ENCODE data around the gene NAV2.

The NAV2 gene

DNA sequence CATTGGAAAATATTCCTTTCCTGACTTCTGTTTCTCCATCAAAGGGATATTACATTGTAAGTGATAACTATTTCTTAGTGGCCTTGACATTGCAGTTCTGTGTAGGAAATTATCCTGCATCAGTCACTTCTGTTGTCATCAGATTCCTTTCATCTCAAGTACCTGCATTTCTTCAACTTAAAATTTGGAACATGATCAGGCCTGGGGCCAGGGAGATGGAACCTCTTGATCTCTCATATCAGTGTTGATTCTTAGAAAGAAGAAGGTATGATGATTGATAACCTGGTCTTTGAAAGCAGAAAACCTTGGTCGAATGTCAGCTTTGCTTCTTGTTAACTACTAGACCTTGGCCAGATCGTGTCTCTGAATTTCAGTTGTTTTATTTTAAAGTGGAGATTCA lies 93.6 kb downstream of the NAV2 start:
- no peak overlapping the region for H2BK5ac ChIP-seq (ENCODE audit: low read depth, low read length, poor library complexity)
- no peak overlapping the region for H3K4ac ChIP-seq (ENCODE audit: low read depth, low read length)
- no peak overlapping the region for H3K4me2 ChIP-seq (ENCODE audit: low read length)
- no CpG with 5 or more reads among the region's 2 CpGs for WGBS (ENCODE audit: extremely low coverage, insufficient coverage, insufficient read length)
- no peak overlapping the region for H2BK120ac ChIP-seq (ENCODE audit: insufficient read depth, low read length, poor library complexity)
- H3K9ac ChIP-seq (ENCODE audit: low read length) = no peak overlapping the region
- no peak overlapping the region for H4K91ac ChIP-seq (ENCODE audit: low read depth, low read length)
- H4K8ac ChIP-seq (ENCODE audit: low read depth, low read length) = no peak overlapping the region
- peaks cover 5% of the 10 kb centered on the region for H3K79me1 ChIP-seq (ENCODE audit: low read length)
- H3K36me3 ChIP-seq (ENCODE audit: control insufficient read depth in 1 of 2, insufficient read depth in 2 of 2, low read length in 2 of 2) = no peaks in the 10 kb centered on the region
- H3K27me3 ChIP-seq (ENCODE audit: insufficient read depth, low read length) = no peaks in the 10 kb centered on the region
- no peak overlapping the region for H4K12ac ChIP-seq (ENCODE audit: low read depth, low read length)
- H3K18ac ChIP-seq (ENCODE audit: low read length) = no peak overlapping the region
- DNase-seq = peak in 1 of 2 donors; percentile 71
- H3K27ac ChIP-seq (ENCODE audit: low read depth, low read length) = no peak overlapping the region
- H3K79me2 ChIP-seq (ENCODE audit: control insufficient read depth, insufficient read depth, low read length, poor library complexity) = no peaks in the 10 kb centered on the region
- H3K4me1 ChIP-seq (ENCODE audit: control insufficient read depth in 1 of 2, insufficient read depth in 2 of 2, low read length in 2 of 2) = peaks cover 13 to 22% of the 10 kb centered on the region in 2 experiments
- no peak overlapping the region for H3K14ac ChIP-seq (ENCODE audit: low read length)
- H3K4me3 ChIP-seq (ENCODE audit: low read depth, low read length) = no peak overlapping the region
- no peak overlapping the region for H2AFZ ChIP-seq (ENCODE audit: insufficient read depth, low read length, poor library complexity)
- H3K9me3 ChIP-seq (ENCODE audit: insufficient read depth, low read depth, low read length) = no peaks in the 10 kb centered on the region
- H2BK12ac ChIP-seq (ENCODE audit: low read length) = no peak overlapping the region
- H3K23ac ChIP-seq (ENCODE audit: low read length) = no peak overlapping the region
- H2AK5ac ChIP-seq (ENCODE audit: low read length) = no peak overlapping the region

DNA sequence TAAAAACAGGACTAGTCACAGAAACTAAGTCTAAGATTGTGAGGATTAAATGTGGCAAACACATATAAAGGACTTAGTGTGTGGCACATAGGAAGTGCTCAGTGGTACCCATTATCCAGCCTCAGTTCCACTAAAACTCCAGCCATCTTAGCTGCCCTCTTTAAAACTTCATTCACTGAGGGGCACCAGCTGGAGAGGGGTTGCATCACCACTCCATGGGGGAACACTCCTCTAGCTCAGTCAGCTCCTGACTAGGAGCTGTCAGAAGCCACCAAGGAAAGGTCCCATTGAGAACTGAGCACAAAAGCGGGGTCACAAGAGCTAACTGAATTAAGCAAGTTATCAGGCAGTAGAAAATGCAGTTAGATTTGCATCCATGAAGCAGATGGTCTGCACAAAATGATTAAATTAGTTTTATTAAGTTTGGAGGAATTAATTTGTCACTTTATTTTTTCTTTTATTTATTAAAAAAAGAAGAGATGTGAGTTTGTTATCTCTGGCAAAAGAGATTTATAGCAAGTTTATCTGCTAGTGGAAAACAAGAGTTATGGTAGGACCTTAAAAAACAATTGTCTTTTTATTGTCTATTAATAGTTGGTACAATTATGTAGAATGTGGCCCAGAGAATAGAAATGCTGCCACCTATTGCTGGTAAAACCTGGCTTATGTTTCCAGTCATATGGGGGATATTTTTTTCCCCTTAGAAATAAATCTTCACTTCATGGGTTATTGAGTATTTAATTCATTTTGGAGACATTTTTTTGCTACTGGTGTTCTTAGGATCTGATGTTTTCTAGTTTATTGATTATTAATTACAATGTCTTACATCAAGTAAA lies 95.7 kb downstream of the NAV2 start:
- Histone ChIP-seq H3K27me3 (ENCODE audit: insufficient read depth, low read length) (no peaks in the 10 kb centered on the region), H2AK5ac (ENCODE audit: low read length) (no peak overlapping the region), H3K18ac (ENCODE audit: low read length) (no peak overlapping the region), H3K23ac (ENCODE audit: low read length) (no peak overlapping the region), H3K79me2 (ENCODE audit: control insufficient read depth, insufficient read depth, low read length, poor library complexity) (no peaks in the 10 kb centered on the region), H3K27ac (ENCODE audit: low read depth, low read length) (no peak overlapping the region), H2BK5ac (ENCODE audit: low read depth, low read length, poor library complexity) (no peak overlapping the region), H3K9me3 (ENCODE audit: insufficient read depth, low read depth, low read length) (no peaks in the 10 kb centered on the region), H3K36me3 (ENCODE audit: control insufficient read depth in 1 of 2, insufficient read depth in 2 of 2, low read length in 2 of 2) (no peaks in the 10 kb centered on the region), H2AFZ (ENCODE audit: insufficient read depth, low read length, poor library complexity) (no peak overlapping the region), H3K79me1 (ENCODE audit: low read length) (no peaks in the 10 kb centered on the region), H3K9ac (ENCODE audit: low read length) (no peak overlapping the region), H4K91ac (ENCODE audit: low read depth, low read length) (no peak overlapping the region), H3K4ac (ENCODE audit: low read depth, low read length) (no peak overlapping the region), H3K4me3 (ENCODE audit: low read depth, low read length) (no peak overlapping the region), H3K14ac (ENCODE audit: low read length) (no peak overlapping the region), H2BK12ac (ENCODE audit: low read length) (no peak overlapping the region), H3K4me2 (ENCODE audit: low read length) (no peak overlapping the region), H4K8ac (ENCODE audit: low read depth, low read length) (no peak overlapping the region), H4K12ac (ENCODE audit: low read depth, low read length) (no peak overlapping the region), H2BK120ac (ENCODE audit: insufficient read depth, low read length, poor library complexity) (no peak overlapping the region), H3K4me1 (ENCODE audit: control insufficient read depth in 1 of 2, insufficient read depth in 2 of 2, low read length in 2 of 2) (peaks cover 6 to 12% of the 10 kb centered on the region in 2 experiments)
- no CpG with 5 or more reads among the region's 1 CpG for WGBS (ENCODE audit: extremely low coverage, insufficient coverage, insufficient read length)
- DNase-seq = no peak

GRCh38 chr11:19810852-19811251 lies 98.2 kb downstream of the NAV2 start:
- Histone ChIP-seq H4K8ac (ENCODE audit: low read depth, low read length) (no peak overlapping the region), H3K79me1 (ENCODE audit: low read length) (no peaks in the 10 kb centered on the region), H3K27ac (ENCODE audit: low read depth, low read length) (no peak overlapping the region), H3K4me1 (ENCODE audit: control insufficient read depth in 1 of 2, insufficient read depth in 2 of 2, low read length in 2 of 2) (no peaks in the 10 kb centered on the region), H2AK5ac (ENCODE audit: low read length) (no peak overlapping the region), H3K9ac (ENCODE audit: low read length) (no peak overlapping the region), H2AFZ (ENCODE audit: insufficient read depth, low read length, poor library complexity) (no peak overlapping the region), H3K9me3 (ENCODE audit: insufficient read depth, low read depth, low read length) (no peaks in the 10 kb centered on the region), H2BK120ac (ENCODE audit: insufficient read depth, low read length, poor library complexity) (no peak overlapping the region), H4K12ac (ENCODE audit: low read depth, low read length) (no peak overlapping the region), H3K4ac (ENCODE audit: low read depth, low read length) (no peak overlapping the region), H3K4me2 (ENCODE audit: low read length) (no peak overlapping the region), H2BK5ac (ENCODE audit: low read depth, low read length, poor library complexity) (no peak overlapping the region), H3K23ac (ENCODE audit: low read length) (no peak overlapping the region), H2BK12ac (ENCODE audit: low read length) (no peak overlapping the region), H3K79me2 (ENCODE audit: control insufficient read depth, insufficient read depth, low read length, poor library complexity) (no peaks in the 10 kb centered on the region), H3K14ac (ENCODE audit: low read length) (no peak overlapping the region), H3K27me3 (ENCODE audit: insufficient read depth, low read length) (no peaks in the 10 kb centered on the region), H3K36me3 (ENCODE audit: control insufficient read depth in 1 of 2, insufficient read depth in 2 of 2, low read length in 2 of 2) (no peaks in the 10 kb centered on the region), H3K18ac (ENCODE audit: low read length) (no peak overlapping the region), H3K4me3 (ENCODE audit: low read depth, low read length) (no peak overlapping the region), H4K91ac (ENCODE audit: low read depth, low read length) (no peak overlapping the region)
- DNase-seq = peak in 1 of 2 donors; percentile 14
- WGBS (ENCODE audit: extremely low coverage, insufficient coverage, insufficient read length) = no CpG with 5 or more reads among the region's 4 CpGs

DNA sequence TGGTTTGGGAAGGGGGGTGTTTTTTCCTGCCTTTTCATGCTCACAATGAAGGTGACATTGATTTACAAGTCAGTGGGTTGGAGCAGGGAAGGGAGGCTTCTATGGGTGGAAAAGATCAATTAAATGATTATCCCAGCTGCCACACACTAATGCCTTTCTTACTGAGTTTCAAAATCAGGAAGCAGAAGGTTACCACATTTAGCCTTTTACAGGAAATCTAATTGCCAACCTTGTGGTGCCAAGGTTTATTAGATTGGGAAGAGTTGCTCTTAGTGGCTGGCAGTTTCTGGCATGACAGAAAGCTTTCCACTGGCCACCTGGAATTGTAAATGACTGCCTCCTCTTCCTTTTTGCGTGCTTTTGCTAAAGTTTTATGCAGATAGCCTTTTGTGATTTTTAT lies 98.7 kb downstream of the NAV2 start:
- Histone ChIP-seq H3K14ac (ENCODE audit: low read length) (no peak overlapping the region), H3K79me1 (ENCODE audit: low read length) (no peaks in the 10 kb centered on the region), H3K4me3 (ENCODE audit: low read depth, low read length) (no peak overlapping the region), H3K79me2 (ENCODE audit: control insufficient read depth, insufficient read depth, low read length, poor library complexity) (no peaks in the 10 kb centered on the region), H3K4me2 (ENCODE audit: low read length) (no peak overlapping the region), H2AFZ (ENCODE audit: insufficient read depth, low read length, poor library complexity) (no peak overlapping the region), H3K18ac (ENCODE audit: low read length) (no peak overlapping the region), H3K4ac (ENCODE audit: low read depth, low read length) (no peak overlapping the region), H3K9me3 (ENCODE audit: insufficient read depth, low read depth, low read length) (no peaks in the 10 kb centered on the region), H2BK120ac (ENCODE audit: insufficient read depth, low read length, poor library complexity) (no peak overlapping the region), H3K9ac (ENCODE audit: low read length) (no peak overlapping the region), H2BK5ac (ENCODE audit: low read depth, low read length, poor library complexity) (no peak overlapping the region), H2BK12ac (ENCODE audit: low read length) (no peak overlapping the region), H3K27ac (ENCODE audit: low read depth, low read length) (no peak overlapping the region), H3K36me3 (ENCODE audit: control insufficient read depth in 1 of 2, insufficient read depth in 2 of 2, low read length in 2 of 2) (no peaks in the 10 kb centered on the region), H3K23ac (ENCODE audit: low read length) (no peak overlapping the region), H2AK5ac (ENCODE audit: low read length) (no peak overlapping the region), H4K8ac (ENCODE audit: low read depth, low read length) (no peak overlapping the region), H4K91ac (ENCODE audit: low read depth, low read length) (no peak overlapping the region), H3K4me1 (ENCODE audit: control insufficient read depth in 1 of 2, insufficient read depth in 2 of 2, low read length in 2 of 2) (no peaks in the 10 kb centered on the region), H4K12ac (ENCODE audit: low read depth, low read length) (no peak overlapping the region), H3K27me3 (ENCODE audit: insufficient read depth, low read length) (no peaks in the 10 kb centered on the region)
- WGBS (ENCODE audit: extremely low coverage, insufficient coverage, insufficient read length) = no CpG with 5 or more reads among the region's 1 CpG
- DNase-seq = no peak

All from trophoblast cell (in vitro differentiated cells and primary cell).